ENCODE data around the gene DUSP18.

DUSP18 gene

DNA sequence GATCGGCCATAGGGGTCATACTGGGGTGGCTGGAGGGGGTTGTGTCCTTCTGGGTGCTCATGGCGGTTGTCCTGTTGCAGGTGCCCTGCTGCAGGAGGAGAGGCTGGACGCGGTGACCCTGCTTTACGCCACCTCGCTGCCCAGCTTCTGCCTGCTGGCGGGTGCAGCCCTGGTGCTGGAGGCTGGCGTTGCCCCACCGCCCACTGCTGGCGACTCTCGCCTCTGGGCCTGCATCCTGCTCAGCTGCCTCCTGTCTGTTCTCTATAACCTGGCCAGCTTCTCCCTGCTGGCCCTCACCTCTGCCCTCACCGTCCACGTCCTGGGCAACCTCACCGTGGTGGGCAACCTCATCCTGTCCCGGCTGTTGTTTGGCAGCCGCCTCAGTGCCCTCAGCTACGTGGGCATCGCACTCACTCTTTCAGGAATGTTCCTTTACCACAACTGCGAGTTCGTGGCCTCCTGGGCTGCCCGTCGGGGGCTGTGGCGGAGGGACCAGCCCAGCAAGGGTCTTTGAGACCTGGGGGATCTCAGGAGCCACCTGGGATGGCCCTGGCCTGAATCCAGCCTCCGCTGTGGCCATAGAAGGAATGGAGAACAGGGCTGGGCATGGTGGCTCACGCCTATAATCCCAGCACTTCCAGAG, 21.0 kb downstream of the DUSP18 start:
- no peak for DNase-seq (ENCODE audit: low read depth)
- in situ Hi-C loops (cut with HindIII; ENCODE audit: low sequenced_read_pairs), result no loop called here
- no peak for TF ChIP-seq CTCF (IDR thresholded peaks at IDR 0.05; ENCODE audit: low read depth, low read length, missing control alignments)
- H3K4me3 ChIP-seq (ENCODE audit: low read depth, low read length), result no peak overlapping the region

DNA sequence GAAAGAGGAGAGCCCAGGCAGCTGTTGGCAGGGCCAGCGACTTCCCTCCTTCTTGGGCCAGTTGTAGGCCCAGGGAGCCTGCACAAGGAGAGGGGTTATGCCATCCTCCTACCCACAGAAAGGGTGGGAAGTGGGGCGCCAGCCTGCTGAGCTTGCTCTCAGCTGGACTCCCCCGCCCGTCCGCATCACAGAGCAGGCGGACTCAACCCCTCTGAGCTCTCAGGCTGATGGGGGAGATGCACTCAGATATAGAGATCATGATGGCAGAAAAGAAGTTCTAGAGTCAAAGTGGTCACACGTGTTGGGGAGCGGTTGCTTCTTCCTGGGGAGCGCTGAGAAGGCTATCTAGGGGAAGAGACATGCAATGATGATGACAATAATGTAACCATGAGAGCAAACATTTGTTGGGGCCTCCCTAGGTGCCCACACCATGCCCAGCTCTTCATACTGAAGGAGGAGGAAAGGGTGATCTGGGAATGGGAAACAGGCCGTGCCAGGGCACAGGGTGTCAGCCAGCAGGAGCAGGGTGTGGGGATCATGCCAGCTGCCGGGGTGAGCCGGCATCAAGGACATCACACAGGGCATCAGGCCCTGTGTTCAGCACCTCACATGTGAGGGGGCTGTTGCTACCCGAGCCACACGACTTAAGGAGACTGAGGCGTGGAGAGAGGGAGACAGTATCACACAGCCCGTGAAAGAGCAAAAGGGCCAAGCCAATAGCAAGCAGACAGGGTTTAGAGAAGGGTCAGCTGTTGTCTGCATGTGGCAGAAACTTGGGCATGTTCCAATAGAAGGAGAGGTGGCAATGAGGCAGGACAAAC, 24.4 kb downstream of the DUSP18 start:
- TF ChIP-seq CTCF (IDR thresholded peaks at IDR 0.05; ENCODE audit: low read depth, low read length, missing control alignments), result no peak
- in situ Hi-C loops (cut with HindIII; ENCODE audit: low sequenced_read_pairs), result no loop called here
- no peak for DNase-seq (ENCODE audit: low read depth)
- no peak overlapping the region for H3K4me3 ChIP-seq (ENCODE audit: low read depth, low read length)

DNA sequence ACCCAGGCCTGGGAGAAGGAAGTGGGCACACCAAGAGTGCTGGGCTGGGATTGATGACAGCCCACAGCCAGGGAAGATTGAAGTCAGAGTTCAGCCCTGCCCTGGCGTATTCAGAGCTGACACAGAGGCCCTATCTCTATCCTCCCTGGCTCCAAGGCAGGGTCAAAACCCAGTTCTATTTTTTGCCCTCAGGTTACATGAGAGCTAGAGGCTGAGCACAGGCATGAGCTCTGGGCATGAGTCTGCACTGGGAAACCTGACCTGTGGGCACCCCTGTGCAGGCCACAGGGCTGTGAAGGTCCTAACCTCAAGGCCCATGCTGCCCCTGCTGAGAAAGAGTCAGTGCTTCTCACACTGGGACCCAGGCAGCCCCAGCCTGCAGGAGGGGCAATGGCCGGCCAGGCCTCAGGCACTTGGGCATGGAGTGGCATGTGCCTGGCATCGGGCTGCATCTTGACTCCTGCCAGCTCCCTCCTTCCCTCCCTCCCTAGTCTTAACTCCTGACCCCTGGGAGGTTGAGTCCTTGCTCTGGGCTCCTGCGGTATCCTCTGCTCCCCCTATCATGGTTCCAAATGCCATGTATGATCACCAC, 26.7 kb downstream of the DUSP18 start:
- in situ Hi-C loops (cut with HindIII; ENCODE audit: low sequenced_read_pairs), result no loop called here
- no peak for DNase-seq (ENCODE audit: low read depth)

GRCh38 chr22:30640361-30640760, 27.3 kb downstream of the DUSP18 start:
- in situ Hi-C loops (cut with HindIII; ENCODE audit: low sequenced_read_pairs), result no loop called here
- DNase-seq (ENCODE audit: low read depth), result no peak
- H3K4me3 ChIP-seq (ENCODE audit: low read depth, low read length), result no peak overlapping the region
- TF ChIP-seq CTCF (IDR thresholded peaks at IDR 0.05; ENCODE audit: low read depth, low read length, missing control alignments), result no peak

More for the DNA sequence above, 26.7 kb downstream of the DUSP18 start:
- TF ChIP-seq CTCF (IDR thresholded peaks at IDR 0.05; ENCODE audit: low read depth, low read length, missing control alignments), result no peak
- H3K4me3 ChIP-seq (ENCODE audit: low read depth, low read length), result no peak overlapping the region

DNA sequence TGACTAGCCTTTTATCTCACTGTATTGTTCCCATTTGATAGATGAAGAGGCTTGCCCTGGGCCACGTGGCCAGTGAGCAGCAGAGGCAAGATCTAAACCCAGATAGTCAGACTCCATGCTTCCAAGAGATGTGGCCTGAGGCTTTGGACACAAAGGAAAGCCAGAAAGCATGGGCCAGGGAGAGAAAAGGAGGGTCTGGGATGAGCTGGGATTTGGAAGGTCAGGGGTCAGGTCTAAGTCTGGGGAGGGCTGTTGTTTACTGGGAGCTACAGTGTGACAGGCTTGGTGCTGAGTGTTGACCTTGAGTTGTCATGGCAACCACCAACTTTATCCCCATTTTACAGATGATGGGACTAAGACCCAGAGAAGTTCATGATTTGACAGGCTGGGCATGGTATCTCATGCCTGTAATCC, 30.0 kb downstream of the DUSP18 start:
- no peak for DNase-seq (ENCODE audit: low read depth)
- in situ Hi-C loops (cut with HindIII; ENCODE audit: low sequenced_read_pairs), result no loop called here
- no peak for TF ChIP-seq CTCF (IDR thresholded peaks at IDR 0.05; ENCODE audit: low read depth, low read length, missing control alignments)
- no peak overlapping the region for H3K4me3 ChIP-seq (ENCODE audit: low read depth, low read length)

- no peak for TF ChIP-seq CTCF (IDR thresholded peaks at IDR 0.05; ENCODE audit: low read depth, low read length, missing control alignments)
- H3K4me3 ChIP-seq (ENCODE audit: low read depth, low read length), result peak overlapping the region; percentile 47
- DNase-seq (ENCODE audit: low read depth), result no peak
- in situ Hi-C loops (cut with HindIII; ENCODE audit: low sequenced_read_pairs), result no loop called here
Observed at GRCh38 chr22:30636226-30637077, 31.2 kb downstream of the DUSP18 start.

Measured in astrocyte of the cerebellum (primary cell).